ENCODE measurements around the gene SNX13. TPM values are rescaled to one million over a fixed set of nuclear protein-coding genes. Genes with fewer than 3 reads are reported as not detected.

SNX13 gene
- total and polyA plus RNA-seq, 9 of the 15 experiments (the other 6 are each of a cell fraction or from before 2014, with no cell fraction given), result 5.6 to 33.2 (median 25.4) TPM

DNA sequence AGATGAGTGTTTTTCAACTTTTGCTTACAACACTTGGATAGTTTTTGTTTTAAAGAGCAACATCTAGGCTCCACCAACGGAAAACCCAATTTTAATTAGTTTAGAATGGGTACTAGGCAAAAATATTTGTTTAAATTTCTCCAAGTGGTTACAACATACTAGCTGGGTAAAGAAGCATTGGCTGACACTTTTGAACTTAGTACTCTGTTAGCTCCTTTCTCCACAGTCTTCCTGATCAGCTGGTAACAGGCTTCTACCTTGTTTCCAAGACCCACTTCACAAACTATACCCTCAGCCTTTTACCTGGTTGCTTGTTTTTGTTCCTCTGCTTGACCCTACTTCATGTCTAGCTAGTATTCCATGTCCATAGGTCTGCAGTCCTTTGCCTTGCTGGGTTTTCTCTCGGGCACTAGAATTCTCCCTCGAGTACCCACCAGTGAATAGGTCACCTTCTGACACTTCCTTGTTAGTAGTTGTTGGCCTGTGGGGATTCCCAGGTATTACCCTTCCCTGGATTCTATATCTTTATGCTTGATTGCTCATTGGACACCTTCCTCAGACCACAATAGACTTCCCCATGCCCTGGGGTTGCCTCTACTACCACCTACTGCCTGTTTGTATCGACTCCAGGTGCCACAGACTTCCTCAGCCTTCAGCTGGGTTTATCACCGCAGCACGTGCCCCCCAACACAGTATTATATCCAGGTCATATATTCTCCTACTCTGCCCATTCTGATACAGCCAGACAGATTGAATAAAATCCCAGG lies 45.4 kb upstream of the SNX13 start (continued):
- TF ChIP-seq, protein P1, sequence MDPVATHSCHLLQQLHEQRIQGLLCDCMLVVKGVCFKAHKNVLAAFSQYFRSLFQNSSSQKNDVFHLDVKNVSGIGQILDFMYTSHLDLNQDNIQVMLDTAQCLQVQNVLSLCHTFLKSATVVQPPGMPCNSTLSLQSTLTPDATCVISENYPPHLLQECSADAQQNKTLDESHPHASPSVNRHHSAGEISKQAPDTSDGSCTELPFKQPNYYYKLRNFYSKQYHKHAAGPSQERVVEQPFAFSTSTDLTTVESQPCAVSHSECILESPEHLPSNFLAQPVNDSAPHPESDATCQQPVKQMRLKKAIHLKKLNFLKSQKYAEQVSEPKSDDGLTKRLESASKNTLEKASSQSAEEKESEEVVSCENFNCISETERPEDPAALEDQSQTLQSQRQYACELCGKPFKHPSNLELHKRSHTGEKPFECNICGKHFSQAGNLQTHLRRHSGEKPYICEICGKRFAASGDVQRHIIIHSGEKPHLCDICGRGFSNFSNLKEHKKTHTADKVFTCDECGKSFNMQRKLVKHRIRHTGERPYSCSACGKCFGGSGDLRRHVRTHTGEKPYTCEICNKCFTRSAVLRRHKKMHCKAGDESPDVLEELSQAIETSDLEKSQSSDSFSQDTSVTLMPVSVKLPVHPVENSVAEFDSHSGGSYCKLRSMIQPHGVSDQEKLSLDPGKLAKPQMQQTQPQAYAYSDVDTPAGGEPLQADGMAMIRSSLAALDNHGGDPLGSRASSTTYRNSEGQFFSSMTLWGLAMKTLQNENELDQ (CRISPR knock-in tag; IDR thresholded peaks at IDR 0.05; ENCODE audit: borderline replicate concordance), result no peak

DNA sequence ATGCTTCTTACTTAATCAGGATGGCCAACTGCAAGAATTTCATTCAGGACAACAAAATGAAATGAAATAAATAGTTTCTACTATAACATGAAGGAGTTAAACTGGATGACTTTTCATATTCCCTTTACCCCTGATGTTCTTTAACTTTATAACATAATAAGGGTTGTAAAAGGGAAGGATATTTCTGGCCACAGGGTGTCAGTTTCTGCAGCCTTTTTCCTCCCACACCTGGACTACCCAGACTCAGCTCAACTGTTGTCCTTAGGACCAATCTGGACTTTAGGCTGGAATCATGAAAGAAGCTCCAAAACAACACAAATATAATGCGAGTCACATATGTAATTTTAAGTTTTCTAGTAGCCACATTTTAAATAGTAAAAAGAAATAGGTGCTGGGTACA lies 44.0 kb upstream of the SNX13 start:
- Histone ChIP-seq H3K27me3 (ENCODE audit: control insufficient read depth in 2 of 2, insufficient read depth in 2 of 2, low read length in 2 of 2) (0 out of 5 replicates have a peak, but pooled peaks cover 0 to 2% of the 10 kb centered on the region in 2 experiments), H3K9me1 (ENCODE audit: control insufficient read depth, insufficient read depth, low read length) (no peaks in the 10 kb centered on the region), H3K4me2 (ENCODE audit: insufficient read depth, low read length) (no peak overlapping the region), H3K4me1 (replicated peaks in 1 of 2; ENCODE audit: control insufficient read depth in 2 of 2, insufficient read depth in 2 of 2, low read length in 2 of 2) (no peaks in the 10 kb centered on the region), H3K36me3 (ENCODE audit: control insufficient read depth, insufficient read depth, low read length) (no peaks in the 10 kb centered on the region), H2AFZ (ENCODE audit: low read depth, low read length) (no peak overlapping the region), H3K4me3 (no peak overlapping the region), H3K9me3 (replicated peaks; ENCODE audit: control insufficient read depth, insufficient read depth, low read depth, low read length) (no peaks in the 10 kb centered on the region), H4K20me1 (replicated peaks; ENCODE audit: control insufficient read depth, insufficient read depth, low read length) (no peaks in the 10 kb centered on the region), H3K27ac (ENCODE audit: extremely low read depth, low read depth, low read length) (no peak overlapping the region), H3K79me2 (ENCODE audit: control insufficient read depth, insufficient read depth, low read length) (no peaks in the 10 kb centered on the region), H3K9ac (ENCODE audit: insufficient read depth in 1 of 2, low read depth in 2 of 2, low read length in 2 of 2) (no peak overlapping the region)
- CTCF ChIA-PET (ENCODE audit: low intra/inter-chr PET ratio), result no interaction called here
- ATAC-seq (no peak), FAIRE-seq (no peak), DNase-seq (ENCODE audit: extremely low read depth in 1 of 4, low spot score in 3 of 4) (no peak)
- intact Hi-C loops (cut with micrococcal nuclease) (no loop called here), in situ Hi-C loops (cut with MboI) (no loop called here)
- POLR2A ChIA-PET, result no interaction called here
- BruUV-seq (replicated peaks), result no TSS peak
- 6% methylated on average over 1 of the region's 1 CpG for WGBS (ENCODE audit: insufficient coverage, low coverage, missing lambda C conversion rate)
- TF ChIP-seq RBM25 (IDR thresholded peaks at IDR 0.05; ENCODE audit: low read depth, low read length, severe bottlenecking), result no peak
- TF ChIP-seq, protein P2, sequence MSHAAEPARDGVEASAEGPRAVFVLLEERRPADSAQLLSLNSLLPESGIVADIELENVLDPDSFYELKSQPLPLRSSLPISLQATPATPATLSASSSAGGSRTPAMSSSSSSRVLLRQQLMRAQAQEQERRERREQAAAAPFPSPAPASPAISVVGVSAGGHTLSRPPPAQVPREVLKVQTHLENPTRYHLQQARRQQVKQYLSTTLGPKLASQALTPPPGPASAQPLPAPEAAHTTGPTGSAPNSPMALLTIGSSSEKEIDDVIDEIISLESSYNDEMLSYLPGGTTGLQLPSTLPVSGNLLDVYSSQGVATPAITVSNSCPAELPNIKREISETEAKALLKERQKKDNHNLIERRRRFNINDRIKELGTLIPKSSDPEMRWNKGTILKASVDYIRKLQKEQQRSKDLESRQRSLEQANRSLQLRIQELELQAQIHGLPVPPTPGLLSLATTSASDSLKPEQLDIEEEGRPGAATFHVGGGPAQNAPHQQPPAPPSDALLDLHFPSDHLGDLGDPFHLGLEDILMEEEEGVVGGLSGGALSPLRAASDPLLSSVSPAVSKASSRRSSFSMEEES (CRISPR knock-in tag; IDR thresholded peaks at IDR 0.05), result no peak
- no peak for TF ChIP-seq MTA1 (IDR thresholded peaks at IDR 0.05; ENCODE audit: borderline replicate concordance)
- no peak for TF ChIP-seq HDAC3 (IDR thresholded peaks at IDR 0.05; ENCODE audit: borderline replicate concordance, partially characterized antibody)
- TF ChIP-seq ETV1 (tag; conservative IDR thresholded peaks at IDR 0.05; ENCODE audit: low read depth), result no peak

Measured in K562 (cell line).